ENCODE results near the gene MEDAG.

Gene MEDAG

DNA sequence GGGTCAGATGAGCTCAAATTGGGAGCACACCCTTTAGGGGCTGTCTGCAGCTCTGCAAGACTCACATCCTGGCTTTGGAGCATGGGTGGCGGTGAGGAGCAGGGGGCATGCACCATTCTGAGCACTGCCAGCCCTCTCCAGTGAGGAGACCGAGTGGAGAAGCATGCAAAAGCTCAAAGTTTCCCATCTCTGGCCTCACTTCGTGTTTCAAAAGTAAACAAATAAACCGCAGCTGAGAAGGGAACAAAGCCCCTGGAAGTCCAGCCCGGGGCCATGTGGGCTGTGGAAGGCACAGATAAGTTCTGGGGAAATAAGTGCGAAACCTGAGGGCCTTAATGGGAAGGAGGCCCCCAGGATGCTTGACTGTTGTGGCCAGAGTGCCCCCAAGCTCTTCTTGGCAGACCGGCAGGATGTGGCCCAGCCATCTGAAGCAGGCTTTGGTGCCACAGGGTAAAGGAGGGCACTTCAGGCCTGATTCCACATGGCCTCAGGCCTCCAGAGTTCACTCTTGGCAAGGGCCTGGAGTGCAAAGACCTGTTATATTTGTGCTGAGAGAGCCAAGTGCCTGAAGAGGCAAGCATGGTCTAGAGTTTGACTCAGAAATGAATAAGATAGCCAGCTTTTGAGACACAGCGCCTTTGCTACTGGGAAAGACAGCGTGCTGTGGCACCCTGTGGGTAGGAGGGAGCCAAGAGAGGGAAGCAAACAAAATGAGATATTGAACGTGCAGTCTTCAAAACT is 1.2 kb downstream of the MEDAG start:
- peak; percentile 67 for DNase-seq (ENCODE audit: low read depth, low spot score)

DNA sequence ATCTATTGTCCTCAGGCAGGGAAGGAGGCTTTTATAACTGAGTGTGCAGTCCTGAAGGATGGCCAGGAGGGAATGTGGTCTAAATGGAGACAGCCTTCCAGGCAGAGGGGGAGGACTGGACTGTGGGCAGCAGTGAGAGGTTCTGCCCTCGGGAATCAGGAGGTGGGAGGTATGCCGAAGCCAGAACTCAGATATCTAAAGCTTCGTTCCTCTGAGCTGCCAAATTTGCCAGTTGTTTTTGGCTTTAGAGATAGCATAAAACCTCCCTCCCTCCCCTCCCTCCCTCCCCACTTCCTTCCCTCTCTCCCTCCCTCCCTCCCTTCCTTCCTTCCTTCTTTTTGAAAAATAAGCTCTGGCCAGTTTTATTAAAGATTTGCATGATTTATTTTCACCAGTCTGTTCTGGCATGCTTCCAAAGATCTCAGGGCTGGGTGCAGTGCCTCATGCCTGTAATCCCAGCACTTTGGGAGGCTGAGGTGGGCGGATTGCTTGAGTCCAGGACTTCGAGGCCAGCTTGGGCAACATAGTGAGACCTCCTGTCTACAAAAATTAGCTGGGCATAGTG is 2.4 kb downstream of the MEDAG start:
- peak; percentile 63 for DNase-seq (ENCODE audit: low read depth, low spot score)

DNA sequence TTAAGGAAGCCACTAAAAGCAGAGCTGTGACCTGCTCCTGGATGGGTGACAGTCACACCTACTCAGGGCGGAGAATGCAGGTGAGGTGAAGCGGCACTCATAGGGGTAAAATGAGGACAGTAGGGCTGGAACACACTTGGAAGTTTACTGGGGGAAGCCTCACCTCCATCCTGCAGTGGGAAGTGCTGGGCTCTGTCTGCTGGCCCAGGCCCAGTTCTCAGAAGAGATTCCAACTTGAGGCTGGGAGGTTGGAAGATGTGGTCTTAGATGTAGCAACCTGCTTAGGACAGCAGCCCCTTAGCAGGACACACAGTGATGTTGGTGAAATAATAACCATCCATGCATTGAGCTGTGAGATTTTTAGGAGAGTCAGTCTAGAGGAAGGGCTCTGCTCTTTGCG is 4.6 kb downstream of the MEDAG start:
- DNase-seq (ENCODE audit: low read depth, low spot score), result no peak

DNA sequence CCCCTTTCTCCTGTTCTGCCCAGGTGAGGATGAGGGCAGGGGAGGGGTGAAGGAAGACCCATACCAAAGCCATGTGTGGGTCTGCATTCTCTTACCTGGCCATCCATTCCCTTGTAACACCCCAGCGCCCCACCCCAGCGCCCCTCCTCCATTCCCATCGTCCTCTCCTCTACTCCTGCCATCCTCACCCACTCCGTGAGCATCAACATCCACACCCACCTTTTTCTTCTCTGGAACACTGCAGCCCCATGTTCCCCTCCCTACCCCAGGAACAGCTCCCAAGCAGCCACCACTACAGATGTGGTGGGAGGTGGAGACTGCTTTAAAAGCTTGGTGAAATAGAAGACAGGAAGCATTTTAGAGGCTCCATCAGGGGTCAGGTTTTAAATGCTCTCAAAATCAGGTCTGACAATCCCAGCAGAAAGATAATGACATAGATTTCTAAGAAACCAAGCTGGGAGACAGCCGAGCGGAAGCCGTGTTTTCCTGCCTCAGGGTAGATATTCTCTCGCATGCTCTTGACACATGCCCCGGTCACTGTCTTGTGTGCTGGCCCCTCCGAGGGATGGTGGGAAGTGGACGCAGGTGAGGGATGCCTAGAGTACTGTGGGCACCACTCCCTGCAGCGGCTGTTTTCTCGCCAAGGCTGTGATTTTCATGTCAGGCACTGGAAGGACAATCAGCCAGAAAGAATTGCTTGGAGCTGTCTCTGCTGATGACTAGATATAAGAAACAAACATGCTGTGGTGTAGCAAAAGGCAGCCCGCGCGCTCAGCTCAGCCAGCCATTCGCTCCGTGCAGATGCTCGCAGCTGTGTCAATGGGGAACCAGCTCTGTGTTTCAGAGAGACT is 9.8 kb downstream of the MEDAG start:
- no peak for DNase-seq (ENCODE audit: low read depth, low spot score)

DNA sequence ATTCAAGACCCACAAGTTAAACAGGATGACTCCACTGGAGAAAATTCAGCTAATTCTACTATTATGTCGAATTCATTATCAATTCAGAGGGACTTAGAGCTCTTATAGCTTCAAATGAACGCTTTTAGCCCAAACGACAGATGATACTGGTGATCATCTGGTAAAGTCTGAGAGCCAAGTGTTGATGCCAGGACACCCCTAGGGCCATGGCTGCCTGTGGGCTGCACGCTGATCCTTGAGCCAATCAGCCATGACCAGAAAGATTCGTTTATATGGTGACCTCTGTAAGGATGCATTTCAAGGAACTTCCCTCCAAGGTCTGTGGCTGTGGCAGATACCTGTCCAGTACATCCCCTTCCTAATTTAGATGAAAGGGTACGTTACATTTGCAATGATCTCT is 10.9 kb downstream of the MEDAG start:
- no peak for DNase-seq (ENCODE audit: low read depth, low spot score)

DNA sequence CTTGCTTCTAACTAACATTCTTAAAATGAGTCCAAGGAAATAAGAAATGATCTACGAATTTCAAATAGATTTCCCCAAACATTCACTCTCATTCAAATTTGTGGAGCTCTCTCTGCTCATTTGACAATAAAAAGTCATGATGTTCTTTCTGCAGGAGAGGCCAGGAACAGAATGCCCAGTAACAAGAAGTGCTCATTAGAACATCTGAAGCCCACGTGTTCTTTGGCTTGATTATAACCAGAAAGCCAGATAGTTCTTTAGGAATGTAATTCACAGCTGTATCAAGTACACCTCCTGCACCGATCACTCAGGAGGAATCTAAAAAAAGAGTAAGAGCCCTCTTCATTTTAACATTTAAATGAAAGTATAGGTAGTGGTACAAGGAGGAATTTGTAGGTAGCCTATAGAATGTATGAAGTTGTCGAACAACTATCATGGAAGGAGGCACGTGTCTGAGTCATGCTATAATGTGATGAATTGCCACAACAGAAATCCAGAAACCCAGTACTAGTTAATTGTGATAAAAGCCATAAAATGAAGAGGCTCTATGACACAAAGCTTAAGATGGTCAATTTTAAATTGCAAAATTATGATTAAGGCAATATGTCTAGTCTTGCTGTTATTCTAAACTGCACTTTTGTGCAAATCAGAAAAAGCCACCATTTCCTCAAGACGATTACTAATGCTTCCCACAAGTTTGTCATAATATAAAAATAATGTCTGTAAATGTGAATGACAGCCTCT is 12.8 kb downstream of the MEDAG start:
- DNase-seq (ENCODE audit: low read depth, low spot score), result no peak

DNA sequence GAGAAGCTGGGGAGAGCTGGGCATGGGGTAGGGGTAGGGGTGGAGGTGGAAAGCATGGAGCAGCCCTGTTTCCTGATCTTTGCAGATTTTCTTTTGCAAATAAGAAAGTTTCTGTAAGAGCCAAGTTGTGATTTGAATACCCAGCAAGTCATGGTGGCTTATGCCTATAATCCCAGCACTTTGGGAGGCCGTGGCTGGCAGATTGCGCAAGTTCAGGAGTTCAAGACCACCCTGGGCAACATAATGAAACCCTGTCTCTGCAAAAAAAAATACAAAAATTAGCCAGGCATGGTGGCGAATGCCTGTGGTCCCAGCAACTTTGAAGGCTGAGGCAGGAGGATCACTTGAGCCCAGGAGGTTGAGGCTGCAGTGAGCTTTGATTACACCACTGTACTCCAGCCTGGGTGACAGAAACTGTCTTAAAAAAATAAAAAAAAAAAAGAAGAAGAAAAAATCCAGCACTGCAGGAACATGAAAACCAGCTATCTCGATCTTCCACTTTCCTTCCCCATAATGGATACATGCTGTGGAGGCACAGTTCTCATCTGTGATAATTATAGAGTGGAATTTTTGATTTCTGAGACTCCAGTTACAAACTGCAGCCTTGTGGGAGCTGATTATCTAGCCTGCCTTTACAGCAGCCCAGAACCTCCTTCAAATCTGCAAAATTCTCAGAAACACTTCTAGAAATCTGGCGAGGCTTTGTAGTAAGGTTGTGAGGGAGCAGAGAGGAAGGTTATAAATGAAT is 14.3 kb downstream of the MEDAG start:
- DNase-seq (ENCODE audit: low read depth, low spot score), result no peak

DNA sequence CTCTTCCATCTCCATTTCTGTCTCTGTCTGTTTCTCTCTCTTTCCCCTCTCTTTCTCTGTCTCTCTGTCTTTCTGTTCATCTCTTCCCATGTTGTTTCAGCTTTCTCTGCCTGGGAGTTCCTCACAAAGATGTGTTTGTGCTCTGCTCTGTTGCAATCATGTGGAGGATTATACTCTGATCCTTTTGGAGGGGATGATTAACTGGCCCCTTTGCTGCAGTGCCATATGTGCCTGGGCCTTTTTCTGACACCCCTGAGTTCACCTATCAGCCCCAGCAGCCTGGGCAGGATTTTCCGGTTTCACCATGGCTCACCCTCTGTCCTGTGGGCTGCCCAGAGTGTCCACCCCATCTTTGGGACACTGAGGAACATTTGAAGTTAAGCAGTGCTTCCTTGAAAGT is 17.3 kb downstream of the MEDAG start:
- DNase-seq (ENCODE audit: low read depth, low spot score), result no peak

DNA sequence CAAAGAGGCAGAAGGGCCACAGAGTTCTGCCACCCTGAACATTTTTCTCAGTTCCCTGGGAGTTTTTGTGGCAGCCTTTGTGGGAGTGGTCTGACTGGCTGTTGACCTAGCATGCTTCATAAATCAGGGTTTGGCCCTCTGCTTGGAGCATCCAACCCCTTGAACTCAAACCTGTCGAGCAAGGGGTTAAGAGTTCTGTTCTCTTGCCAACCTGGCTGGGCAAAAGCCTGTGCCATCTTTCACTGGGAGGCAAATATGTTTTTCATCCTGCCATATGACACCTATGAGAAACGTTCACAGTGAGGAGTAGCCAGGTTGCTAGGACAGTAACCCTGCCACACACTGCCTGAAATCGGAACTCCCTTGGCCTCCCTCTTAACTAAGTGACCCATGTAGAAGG is 18.6 kb downstream of the MEDAG start:
- DNase-seq (ENCODE audit: low read depth, low spot score), result no peak

DNA sequence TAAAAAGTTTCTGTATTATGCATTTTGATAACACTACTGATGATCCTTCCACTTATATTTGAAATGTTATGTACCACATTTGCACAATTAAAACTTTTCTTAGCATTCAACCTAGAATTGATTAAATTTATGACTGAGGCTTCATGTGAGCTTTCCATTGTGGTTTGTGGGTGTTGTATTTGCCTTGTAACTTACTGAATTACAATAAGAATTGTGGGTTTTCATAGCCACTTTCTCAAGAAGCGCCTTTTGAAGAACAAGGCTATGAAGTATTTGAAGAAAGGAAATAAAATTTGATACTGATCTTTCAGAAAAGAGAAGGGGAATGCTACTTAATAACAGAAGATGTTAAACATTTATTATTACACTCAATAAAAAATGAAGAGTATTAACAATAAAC is 19.4 kb downstream of the MEDAG start:
- DNase-seq (ENCODE audit: low read depth, low spot score), result no peak

DNA sequence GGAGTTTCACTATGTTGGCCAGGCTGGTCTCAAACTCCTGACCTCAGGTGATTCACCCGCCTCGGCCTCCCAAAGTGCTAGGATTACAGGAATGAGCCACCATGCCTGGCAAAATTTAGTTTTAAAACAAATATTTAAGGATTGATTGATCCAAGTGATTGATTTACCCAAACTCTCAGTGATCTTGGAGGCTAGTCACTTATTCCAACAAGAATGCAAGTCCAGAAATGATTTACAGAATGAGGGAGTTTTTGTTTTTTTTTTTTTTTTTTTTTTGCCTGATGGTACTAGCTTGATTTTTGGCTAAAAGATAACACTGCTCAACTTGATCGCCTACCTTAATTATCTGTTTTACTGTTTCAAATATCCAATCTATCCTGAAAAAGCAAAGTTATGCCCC is 20.7 kb downstream of the MEDAG start:
- DNase-seq (ENCODE audit: low read depth, low spot score), result no peak

DNA sequence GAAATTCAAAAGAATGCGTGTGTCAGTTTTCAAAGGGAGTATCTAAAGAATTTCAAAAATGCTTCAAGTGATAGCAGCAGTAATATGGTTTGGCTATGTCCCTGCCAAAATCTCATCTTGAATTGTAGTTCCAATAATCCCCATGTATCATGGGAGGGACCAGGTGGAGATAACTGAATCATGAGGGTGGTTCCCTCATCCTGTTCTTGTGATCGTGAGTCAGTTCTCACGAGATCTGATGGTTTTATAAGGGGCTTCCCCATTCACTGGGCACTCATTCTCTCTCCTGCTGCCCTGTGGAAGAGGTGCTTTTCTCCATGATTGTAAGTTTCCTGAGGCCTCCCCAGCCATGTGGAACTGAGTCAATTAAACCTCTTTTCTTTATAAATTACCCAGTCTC is 21.1 kb downstream of the MEDAG start:
- peak; percentile 25 for DNase-seq (ENCODE audit: low read depth, low spot score)

DNA sequence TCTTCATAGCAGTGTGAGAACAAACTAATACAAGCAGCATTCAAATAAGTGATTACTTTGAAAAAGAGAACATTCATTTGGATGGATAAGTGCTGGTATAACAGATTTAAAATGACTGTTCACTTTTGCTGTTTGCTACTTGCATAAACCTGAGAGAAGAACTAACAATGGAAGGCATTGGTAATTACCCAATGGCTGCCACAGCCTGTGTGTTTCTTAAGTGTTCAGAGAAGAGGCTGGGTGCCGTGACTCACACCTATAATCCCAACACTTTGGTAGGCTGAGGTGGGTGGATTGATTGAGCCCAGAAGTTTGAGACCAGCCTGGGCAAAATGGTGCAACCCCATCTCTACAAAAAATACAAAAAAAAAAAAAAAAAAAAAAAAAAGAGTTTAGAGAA is 21.5 kb downstream of the MEDAG start:
- no peak for DNase-seq (ENCODE audit: low read depth, low spot score)

DNA sequence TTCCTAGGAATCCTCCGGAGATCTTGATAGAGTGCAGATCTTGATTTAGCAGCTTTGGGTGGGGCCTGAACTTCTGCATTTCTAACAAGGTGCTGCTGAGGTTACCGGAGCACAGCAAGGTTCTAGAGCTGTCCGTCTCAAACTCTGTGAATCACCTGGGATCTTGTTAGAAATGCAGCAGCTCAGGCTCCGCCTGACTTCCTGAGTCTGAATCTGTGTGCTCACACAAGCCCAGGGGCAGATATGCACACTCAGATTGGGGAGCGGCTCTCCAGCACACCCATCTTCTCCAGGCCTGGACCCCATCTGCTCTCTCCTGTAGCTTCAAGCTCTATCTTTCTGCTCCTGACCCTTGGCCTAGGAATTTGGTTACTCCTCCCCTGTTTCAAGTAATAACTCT is 22.9 kb downstream of the MEDAG start:
- DNase-seq (ENCODE audit: low read depth, low spot score), result no peak

DNA sequence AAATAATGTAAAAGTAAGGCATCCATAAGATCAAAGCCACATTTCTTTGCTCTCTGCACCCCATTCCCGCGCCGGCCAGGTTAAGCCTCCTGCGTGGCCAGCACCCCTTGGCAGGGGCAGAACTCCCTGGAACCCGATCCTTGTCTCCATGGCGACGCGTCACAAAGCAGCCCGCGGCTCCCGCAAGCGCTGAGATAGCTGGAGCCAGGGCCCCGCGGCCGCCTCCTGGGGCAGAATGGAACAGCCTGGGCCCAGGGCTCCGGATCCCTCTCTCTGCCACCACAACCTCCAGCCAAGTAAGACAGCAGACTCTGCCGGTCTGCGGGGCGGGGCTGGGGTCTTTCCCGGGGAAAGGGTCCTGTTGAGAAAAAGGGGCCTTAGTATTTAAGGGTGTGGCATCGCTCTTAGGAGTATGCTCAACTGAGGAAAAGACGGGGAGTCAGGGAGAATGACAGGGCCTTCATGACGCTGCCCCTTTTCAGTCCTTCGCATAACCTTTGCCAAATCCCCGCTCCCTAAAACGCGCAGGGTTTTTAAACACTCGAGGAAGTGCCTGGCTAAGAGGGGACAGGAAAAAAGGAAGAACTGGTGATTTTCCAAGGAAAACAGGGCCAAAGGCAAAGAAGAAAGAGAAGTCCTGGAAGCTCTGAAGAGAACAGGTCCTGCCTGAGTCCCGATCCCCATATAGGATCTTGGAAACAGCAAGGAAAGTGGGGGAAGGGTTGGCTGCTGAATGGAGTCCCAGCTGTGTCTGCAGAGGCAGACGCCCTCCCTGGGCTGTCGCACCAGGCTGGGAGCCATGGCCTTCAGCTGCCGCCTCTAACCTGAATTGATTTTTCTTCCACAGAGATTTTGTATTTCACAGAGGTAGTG is 26.6 kb downstream of the MEDAG start, which contains the start of gene TEX26:
TEX26 (plus strand) TSS at position 176 of the 873 bp plus-strand sequence; CDS start at position 236, 60 bp downstream.
- DNase-seq (ENCODE audit: low read depth, low spot score), result peak; percentile 65

DNA sequence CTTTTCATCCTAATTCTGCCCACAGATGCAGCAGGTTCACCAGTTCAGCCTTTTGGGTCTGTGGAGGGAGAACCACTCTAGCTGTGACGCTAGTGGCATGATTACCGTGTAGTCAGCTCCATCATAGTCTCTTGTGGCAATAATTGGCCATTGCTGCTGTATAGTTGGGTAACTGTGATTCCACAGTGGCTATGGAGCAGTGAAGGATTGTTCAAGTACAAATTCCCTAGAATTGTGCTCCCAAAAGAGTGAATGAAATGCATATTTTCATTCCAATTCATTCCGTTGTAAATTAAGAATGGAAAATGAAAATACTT is 27.2 kb downstream of the MEDAG start:
- DNase-seq (ENCODE audit: low read depth, low spot score), result no peak

DNA sequence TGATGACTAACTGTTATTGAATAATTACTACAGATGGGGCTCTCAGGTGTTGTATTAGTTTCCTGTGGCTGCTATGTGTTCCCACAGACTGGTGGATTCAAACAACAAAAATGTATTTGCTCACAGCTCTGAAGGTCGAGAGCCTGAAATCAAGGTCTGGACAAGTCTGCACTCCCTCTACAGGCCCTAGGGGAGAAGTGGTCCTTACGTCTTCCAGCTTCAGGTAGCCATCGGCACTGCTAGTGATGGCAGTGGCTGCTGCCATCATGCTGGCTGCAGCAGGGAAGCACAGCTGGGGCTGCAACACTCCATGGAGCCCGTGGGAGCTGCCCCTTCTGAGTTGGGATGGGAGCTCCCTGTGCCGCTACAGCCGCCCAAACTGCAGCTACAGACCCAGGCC is 28.3 kb downstream of the MEDAG start:
- no peak for DNase-seq (ENCODE audit: low read depth, low spot score)

DNA sequence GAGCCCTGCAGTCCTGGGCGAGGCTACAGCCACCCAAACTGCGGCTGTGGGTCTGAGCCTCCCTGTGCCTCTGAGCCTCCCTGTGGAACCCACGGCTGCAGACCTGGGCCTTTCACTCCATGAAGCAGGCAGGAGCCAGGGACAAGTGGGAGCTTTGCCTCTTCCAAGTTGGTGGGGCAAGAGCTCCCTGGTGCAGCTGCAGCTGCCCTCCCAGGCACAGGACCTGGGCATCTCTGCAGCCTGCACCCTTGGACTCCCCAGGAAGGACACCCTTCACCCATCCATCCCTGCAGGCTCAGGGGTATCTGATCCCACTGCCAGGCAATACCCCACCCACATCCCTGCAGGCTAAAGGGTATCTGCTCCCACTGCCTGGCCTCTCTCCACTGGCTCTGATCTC is 28.7 kb downstream of the MEDAG start:
- no peak for DNase-seq (ENCODE audit: low read depth, low spot score)

DNA sequence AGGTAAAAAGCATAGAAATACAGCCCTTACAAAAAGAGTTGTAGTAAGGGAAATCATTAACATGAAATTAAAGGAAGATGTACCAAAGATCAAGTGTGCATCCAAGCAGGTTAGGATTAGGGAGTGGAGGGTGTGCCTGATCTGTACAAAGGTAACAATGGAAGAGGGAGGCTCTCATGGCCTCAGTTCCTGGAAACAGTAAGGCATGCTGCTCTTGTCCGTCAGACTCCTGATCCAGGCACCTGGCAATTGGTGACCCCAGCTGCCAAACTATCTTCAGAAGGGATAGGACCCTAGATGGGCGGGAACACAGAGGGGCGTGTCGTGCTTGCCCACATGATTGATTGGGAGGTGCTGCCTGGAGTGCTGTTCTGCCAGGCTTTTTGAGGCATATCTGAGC is 30.9 kb downstream of the MEDAG start:
- no peak for DNase-seq (ENCODE audit: low read depth, low spot score)

DNA sequence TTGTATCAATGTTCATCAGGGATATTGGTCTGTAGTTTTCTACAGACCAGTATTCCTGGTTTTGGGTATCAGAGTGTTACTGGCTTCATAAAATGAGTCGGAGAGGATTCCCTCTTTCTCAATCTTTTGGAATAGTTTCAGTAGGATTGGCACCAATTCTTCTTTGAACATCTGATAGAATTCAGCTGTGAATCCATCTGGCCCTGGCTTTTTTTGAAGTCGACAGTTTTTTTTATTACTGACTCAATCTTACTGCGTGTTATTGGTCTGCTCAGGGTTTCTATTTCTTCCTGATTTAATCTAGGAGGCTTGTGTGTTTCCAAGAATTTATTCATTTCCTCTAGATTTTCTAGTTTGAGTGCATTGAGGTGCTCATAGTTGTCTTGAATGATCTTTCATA is 37.8 kb downstream of the MEDAG start:
- DNase-seq (ENCODE audit: low read depth, low spot score), result no peak

Data from astrocyte of the hippocampus (primary cell).